ENCODE measurements around the gene SHANK3. TPM values are rescaled to one million over a fixed set of nuclear protein-coding genes. Genes with fewer than 3 reads are reported as not detected.

Gene SHANK3
- total and polyA plus RNA-seq, 2 of the 8 experiments (the other 6 are each of a cell fraction or from before 2014, with no cell fraction given): 1.5 to 6.0 TPM

DNA sequence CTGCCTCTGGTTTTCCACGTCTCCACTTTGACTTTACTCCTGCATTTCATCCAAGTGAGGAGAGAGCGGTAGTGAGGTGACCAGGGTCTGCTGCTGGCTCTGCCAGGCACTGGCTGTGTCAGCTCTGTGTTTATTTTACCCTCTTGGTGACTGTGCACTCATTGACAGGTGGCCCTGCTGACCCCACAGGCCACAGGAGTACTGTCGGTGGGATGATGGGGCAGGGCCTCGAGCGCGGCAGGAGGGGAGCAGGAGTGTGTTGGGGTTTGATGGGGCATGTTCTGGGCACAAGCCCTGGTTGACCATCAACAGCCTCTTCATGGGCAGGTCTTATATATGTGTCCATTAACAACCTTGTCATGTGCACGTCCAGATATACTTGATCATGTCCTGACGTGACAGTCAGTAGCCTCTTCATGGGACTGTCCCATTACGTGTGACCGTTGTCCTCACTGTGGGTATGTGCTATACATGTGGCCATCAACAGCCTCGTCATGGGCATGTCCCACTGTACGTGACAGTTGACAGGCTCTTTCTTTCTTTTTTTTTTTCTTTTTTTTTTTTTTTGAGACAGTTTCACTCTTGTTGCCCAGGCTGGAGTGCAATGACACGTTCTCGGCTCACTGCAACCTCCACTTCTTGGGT is 34.0 kb downstream of the SHANK3 start (continued):
- no peak for TF ChIP-seq ASH2L (IDR thresholded peaks at IDR 0.05; ENCODE audit: low read length)
- no peak for TF ChIP-seq SP1 (IDR thresholded peaks at IDR 0.05; ENCODE audit: low read depth, low read length)
- TF ChIP-seq POU5F1 (IDR thresholded peaks at IDR 0.05; ENCODE audit: low read depth, low read length): no peak
- TF ChIP-seq TCF12 (IDR thresholded peaks at IDR 0.05; ENCODE audit: low read depth, low read length): no peak
- no peak for TF ChIP-seq KDM4A (IDR thresholded peaks at IDR 0.05; ENCODE audit: low read depth, low read length, severe bottlenecking)
- no peak for TF ChIP-seq PHF8 (conservative IDR thresholded peaks at IDR 0.05; ENCODE audit: low read depth, low read length)
- TF ChIP-seq RNF2 (IDR thresholded peaks at IDR 0.05; ENCODE audit: borderline replicate concordance, low read depth, low read length, missing control alignments, poor library complexity, severe bottlenecking): no peak
